Caco-2 (cell line): ENCODE results near the gene OOSP4A. TPM values are rescaled to one million over a fixed set of nuclear protein-coding genes. Genes with fewer than 3 reads are reported as not detected.

Experiments used
- BruUV-seq: library from RNA; stranded (reverse); fragments of 400-500 nt; replicated peaks from 2 replicates; lab custom pipeline; 2021; lab: Mats Ljungman, UMichigan
- CTCF ChIA-PET: fragments of 300-600 bp; sonication (Branson Sonifier 250); formaldehyde crosslinking; loops from one replicate; lab custom pipeline; 2022; ENCODE audit warnings: antibody characterized with exemption; lab: Charles Lee
- POLR2A ChIA-PET: fragments of 300-600 bp; sonication (Branson Sonifier 250); formaldehyde crosslinking; loops from one replicate; lab custom pipeline; 2022; ENCODE audit warnings: antibody characterized with exemption; lab: Charles Lee
- DNase-seq, 2 experiments: peaks; one replicate each; pipeline versions ENCODE4 v3.0.0 to v3.0.0-alpha.2; 2020 to 2022
- H3K27me3 ChIP-seq: replicated peaks from 2 replicates; pipeline ENCODE4 v1.6.0; 2011; ENCODE audit warnings: low read length; ENCODE audit not compliant: control insufficient read depth, insufficient read depth
- H3K36me3 ChIP-seq: 2 replicates; pipeline ENCODE4 v1.5.1; 2011; ENCODE audit warnings: low read length; ENCODE audit not compliant: control insufficient read depth, insufficient read depth
- H3K4me1 ChIP-seq: fragments of 250-450 bp; sonication (Bioruptor Pico); 2 replicates; pipeline ENCODE4 v1.5.1; 2020; ENCODE audit warnings: mild to moderate bottlenecking
- H3K4me3 ChIP-seq: 2 replicates; pipeline ENCODE4 v1.5.1; 2011; ENCODE audit warnings: low read depth, mild to moderate bottlenecking, control low read depth, low read length
- H3K9me3 ChIP-seq: fragments of 250-450 bp; sonication (Bioruptor Pico); 2 replicates; pipeline ENCODE4 v1.5.1; 2020; ENCODE audit warnings: mild to moderate bottlenecking, moderate library complexity
- H3K27ac Mint-ChIP-seq: one replicate; pipeline ENCODE4 v1.8.0; 2022; ENCODE audit warnings: mixed read lengths; ENCODE audit not compliant: unreplicated experiment
- H3K27me3 Mint-ChIP-seq: one replicate; pipeline ENCODE4 v1.8.0; 2022; ENCODE audit warnings: mixed read lengths; ENCODE audit not compliant: insufficient read depth, unreplicated experiment
- H3K36me3 Mint-ChIP-seq: one replicate; pipeline ENCODE4 v1.8.0; 2022; ENCODE audit warnings: mild to moderate bottlenecking, mixed read lengths; ENCODE audit not compliant: insufficient read depth, unreplicated experiment
- H3K4me1 Mint-ChIP-seq: one replicate; pipeline ENCODE4 v1.8.0; 2022; ENCODE audit warnings: low read depth, mixed read lengths; ENCODE audit not compliant: unreplicated experiment
- H3K4me3 Mint-ChIP-seq: one replicate; pipeline ENCODE4 v1.8.0; 2022; ENCODE audit warnings: mild to moderate bottlenecking, moderate library complexity, mixed read lengths; ENCODE audit not compliant: unreplicated experiment
- H3K9me3 Mint-ChIP-seq: one replicate; pipeline ENCODE4 v1.8.0; 2022; ENCODE audit warnings: mixed read lengths; ENCODE audit not compliant: unreplicated experiment
- intact Hi-C: fragments of 100-400 bp; cut with micrococcal nuclease; formaldehyde crosslinking; loops from one replicate; pipeline ENCODE4 v1.10.0; 2022; ENCODE audit not compliant: unreplicated experiment
- total RNA-seq: library from RNA; stranded (reverse); gene quantifications from 2 replicates; pipeline ENCODE4 v1.2.3, GENCODE V29; 2022
- TF ChIP-seq, protein P1 (sequence below), 2 experiments: fragments of 200-600 bp in 1 of 2; IDR thresholded peaks; 1 replicate in 1 of 2; 2 replicates in 1 of 2; pipeline versions ENCODE4 v1.5.1 to v1.8.0; 2011 to 2022; ENCODE audit warnings: antibody characterized with exemption in 1 of 2, control low read depth in 1 of 2, inconsistent platforms in 1 of 2, low read depth in 1 of 2, low read length in 1 of 2, mild to moderate bottlenecking in 1 of 2, moderate library complexity in 1 of 2; ENCODE audit not compliant: insufficient read depth in 1 of 2, severe bottlenecking in 1 of 2, unreplicated experiment in 1 of 2

OOSP4A gene
- total RNA-seq, 1 experiment from 2014 or later, result not detected

DNA sequence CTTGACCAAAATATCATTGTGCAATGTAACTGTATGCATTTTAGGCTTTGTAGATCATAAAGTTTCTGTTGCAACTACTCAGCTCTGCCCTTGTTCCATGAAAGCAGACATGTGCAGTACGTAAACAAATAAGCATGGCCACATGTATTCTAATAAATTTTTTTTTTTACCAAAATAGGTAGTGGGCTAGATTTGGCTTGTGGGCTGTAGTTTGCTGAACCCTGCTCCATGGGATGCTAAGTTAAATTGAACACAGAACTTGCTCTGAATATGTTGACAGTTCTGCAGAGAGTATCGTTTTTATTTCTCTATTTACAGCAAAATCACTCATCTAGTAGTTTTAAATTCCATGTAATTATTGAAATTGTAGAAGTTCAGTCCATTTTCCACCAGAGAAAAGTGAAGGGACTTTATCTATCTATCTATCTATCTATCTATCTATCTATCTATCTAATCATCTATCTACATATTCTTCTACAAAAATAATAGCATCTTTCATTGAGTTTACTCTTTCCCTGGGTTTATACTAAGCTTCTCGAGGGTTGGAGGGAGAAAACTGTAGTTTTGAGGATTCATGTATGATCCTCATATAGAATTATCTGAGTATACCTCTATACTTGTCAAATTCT, 9.5 kb upstream of the OOSP4A start:
- Histone ChIP-seq H3K36me3 (no peaks in the 10 kb centered on the region), H3K4me1 (no peaks in the 10 kb centered on the region), H3K27me3 (no peaks in the 10 kb centered on the region), H3K9me3 (0 out of 2 replicates have a peak, but pooled peaks cover 2% of the 10 kb centered on the region), H3K4me3 (no peak overlapping the region)
- H3K4me3 Mint-ChIP-seq, result no peak overlapping the region
- CTCF ChIA-PET, result no interaction called here
- intact Hi-C loops, result no loop called here
- H3K9me3 Mint-ChIP-seq, result peaks cover 8% of the 10 kb centered on the region
- TF ChIP-seq, protein P1, sequence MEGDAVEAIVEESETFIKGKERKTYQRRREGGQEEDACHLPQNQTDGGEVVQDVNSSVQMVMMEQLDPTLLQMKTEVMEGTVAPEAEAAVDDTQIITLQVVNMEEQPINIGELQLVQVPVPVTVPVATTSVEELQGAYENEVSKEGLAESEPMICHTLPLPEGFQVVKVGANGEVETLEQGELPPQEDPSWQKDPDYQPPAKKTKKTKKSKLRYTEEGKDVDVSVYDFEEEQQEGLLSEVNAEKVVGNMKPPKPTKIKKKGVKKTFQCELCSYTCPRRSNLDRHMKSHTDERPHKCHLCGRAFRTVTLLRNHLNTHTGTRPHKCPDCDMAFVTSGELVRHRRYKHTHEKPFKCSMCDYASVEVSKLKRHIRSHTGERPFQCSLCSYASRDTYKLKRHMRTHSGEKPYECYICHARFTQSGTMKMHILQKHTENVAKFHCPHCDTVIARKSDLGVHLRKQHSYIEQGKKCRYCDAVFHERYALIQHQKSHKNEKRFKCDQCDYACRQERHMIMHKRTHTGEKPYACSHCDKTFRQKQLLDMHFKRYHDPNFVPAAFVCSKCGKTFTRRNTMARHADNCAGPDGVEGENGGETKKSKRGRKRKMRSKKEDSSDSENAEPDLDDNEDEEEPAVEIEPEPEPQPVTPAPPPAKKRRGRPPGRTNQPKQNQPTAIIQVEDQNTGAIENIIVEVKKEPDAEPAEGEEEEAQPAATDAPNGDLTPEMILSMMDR (IDR thresholded peaks at IDR 0.05; ENCODE audit: insufficient read depth in 1 of 2, low read depth in 1 of 2, low read length in 1 of 2, severe bottlenecking in 1 of 2, unreplicated experiment in 1 of 2), result no peak
- no peaks in the 10 kb centered on the region for H3K36me3 Mint-ChIP-seq
- POLR2A ChIA-PET, result no interaction called here
- H3K27ac Mint-ChIP-seq, result no peak overlapping the region
- no peaks in the 10 kb centered on the region for H3K4me1 Mint-ChIP-seq
- BruUV-seq, result no TSS peak
- peaks cover 10% of the 10 kb centered on the region for H3K27me3 Mint-ChIP-seq
- DNase-seq, result no peak

DNA sequence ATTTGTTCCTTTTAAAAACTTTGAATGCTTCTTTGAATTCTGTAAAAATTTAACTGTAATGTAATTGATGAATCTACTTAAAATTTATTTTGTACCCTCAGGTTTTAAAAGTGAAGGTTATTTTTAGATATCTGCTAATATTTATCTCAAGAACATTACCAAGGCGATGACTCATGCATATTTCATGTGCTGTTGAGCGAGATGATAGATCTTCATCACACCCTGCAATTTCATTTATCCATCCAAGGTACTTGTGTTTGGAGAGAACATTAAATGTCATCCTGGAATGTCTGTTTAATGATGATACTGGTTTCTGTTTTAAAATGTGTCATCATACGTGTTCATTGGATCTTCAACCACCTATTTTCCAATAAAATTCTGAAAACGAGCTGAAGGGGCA, 6.7 kb upstream of the OOSP4A start:
- no peaks in the 10 kb centered on the region for H3K36me3 Mint-ChIP-seq
- POLR2A ChIA-PET, result no interaction called here

DNA sequence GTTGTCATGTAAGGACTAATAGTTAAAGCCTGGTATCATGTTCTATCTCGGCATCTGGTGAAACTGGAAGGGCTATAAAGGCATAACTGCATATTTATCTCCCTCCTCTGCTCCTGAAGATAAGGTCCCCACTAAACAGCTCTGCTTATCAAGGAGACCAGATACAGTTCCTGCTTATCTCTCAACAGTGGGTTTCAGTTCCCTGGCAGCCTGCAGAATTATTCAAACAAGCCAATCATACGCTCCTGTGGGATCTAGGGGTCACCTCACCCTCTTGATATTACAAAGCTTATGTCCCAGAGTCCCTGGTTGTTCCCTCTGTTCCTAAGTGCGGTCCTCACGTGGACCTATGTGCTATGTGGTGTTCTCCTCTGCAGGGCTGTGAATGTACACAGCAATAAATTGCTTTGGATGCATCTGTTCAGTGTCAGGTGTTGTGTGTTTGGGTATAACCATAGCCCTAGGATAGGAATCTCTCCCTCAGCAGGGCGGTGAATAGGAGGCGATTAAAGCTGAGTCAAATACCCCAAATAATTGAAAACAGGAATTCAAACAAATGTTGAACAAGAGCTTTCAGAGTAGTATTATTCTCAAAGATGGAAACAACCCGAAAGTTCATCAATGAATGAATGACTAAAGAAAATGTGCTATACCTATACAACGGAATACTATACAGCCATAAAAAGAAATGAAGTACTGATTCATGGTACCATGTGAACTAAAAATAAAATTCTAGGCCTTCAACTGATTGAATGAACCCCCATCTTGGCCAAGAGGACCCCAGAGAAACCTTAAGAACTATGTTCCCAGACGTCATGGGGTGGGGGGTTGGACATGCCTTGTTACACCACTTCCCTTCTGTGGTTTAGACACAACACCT, 3.1 kb upstream of the OOSP4A start:
- H3K27ac Mint-ChIP-seq, result no peak overlapping the region
- BruUV-seq, result no TSS peak

More for the DNA sequence above, 6.7 kb upstream of the OOSP4A start:
- no peak overlapping the region for H3K27ac Mint-ChIP-seq
- BruUV-seq, result no TSS peak
- Histone ChIP-seq H3K27me3 (no peaks in the 10 kb centered on the region), H3K4me3 (no peak overlapping the region), H3K4me1 (peaks cover 10% of the 10 kb centered on the region), H3K9me3 (peaks cover 7% of the 10 kb centered on the region; the same call in 1 of the 2 replicates), H3K36me3 (no peaks in the 10 kb centered on the region)
- TF ChIP-seq, protein P1 (IDR thresholded peaks at IDR 0.05; ENCODE audit: insufficient read depth in 1 of 2, low read depth in 1 of 2, low read length in 1 of 2, severe bottlenecking in 1 of 2, unreplicated experiment in 1 of 2), result no peak
- H3K4me1 Mint-ChIP-seq, result no peaks in the 10 kb centered on the region
- peaks cover 12% of the 10 kb centered on the region for H3K9me3 Mint-ChIP-seq
- no peak overlapping the region for H3K4me3 Mint-ChIP-seq
- DNase-seq, result no peak
- CTCF ChIA-PET, result no interaction called here
- intact Hi-C loops, result no loop called here
- H3K27me3 Mint-ChIP-seq, result no peaks in the 10 kb centered on the region

More for the DNA sequence above, 3.1 kb upstream of the OOSP4A start:
- no peak overlapping the region for H3K4me3 Mint-ChIP-seq
- ChIA-PET CTCF (interaction anchor here (1.2 kb wide), 1 partner anchor 42 kb away, joined by 3 read pairs; no protein-coding TSS in a partner anchor), POLR2A (no interaction called here)
- H3K27me3 Mint-ChIP-seq, result no peaks in the 10 kb centered on the region
- H3K4me1 Mint-ChIP-seq, result no peaks in the 10 kb centered on the region
- no peaks in the 10 kb centered on the region for H3K36me3 Mint-ChIP-seq
- peaks cover 10% of the 10 kb centered on the region for H3K4me1 ChIP-seq
- no peaks in the 10 kb centered on the region for H3K27me3 ChIP-seq
- peaks cover 17% of the 10 kb centered on the region for H3K9me3 Mint-ChIP-seq
- peaks cover 10% of the 10 kb centered on the region; the same call in 1 of the 2 replicates for H3K9me3 ChIP-seq
- no peak overlapping the region for H3K4me3 ChIP-seq
- H3K36me3 ChIP-seq, result no peaks in the 10 kb centered on the region
- intact Hi-C loops, result loop anchor here (10.0 kb wide), 1 partner anchor 174 kb away; no protein-coding TSS in a partner anchor
- TF ChIP-seq, protein P1 (IDR thresholded peaks at IDR 0.05; ENCODE audit: insufficient read depth in 1 of 2, low read depth in 1 of 2, low read length in 1 of 2, severe bottlenecking in 1 of 2, unreplicated experiment in 1 of 2), result no peak
- peak; percentile 22 to 57 for DNase-seq
